DOHH2 (cell line): ENCODE measurements around the gene TMEM231.

Source experiments
- H3F3A ChIP-seq: fragments of 200-600 bp; sonication (generic), shearing (Covaris generic); 2 replicates; pipeline ENCODE4 v1.6.0; 2016; ENCODE audit warnings: antibody characterized with exemption, mild to moderate bottlenecking; ENCODE audit not compliant: control insufficient read depth, insufficient read depth
- H3K27ac ChIP-seq: fragments of 200-600 bp; sonication (generic); 2 replicates; pipeline ENCODE4 v1.5.1; 2014; ENCODE audit warnings: low read depth, mild to moderate bottlenecking, low read length, moderate library complexity
- H3K27me3 ChIP-seq: fragments of 200-600 bp; sonication (generic); 2 replicates; pipeline ENCODE4 v1.6.1; 2014; ENCODE audit warnings: mild to moderate bottlenecking, low read length, mixed read lengths; ENCODE audit not compliant: control insufficient read depth
- H3K36me3 ChIP-seq: fragments of 200-600 bp; sonication (generic); 2 replicates; pipeline ENCODE4 v1.6.1; 2014; ENCODE audit warnings: mild to moderate bottlenecking, low read length, moderate library complexity, mixed read lengths; ENCODE audit not compliant: control insufficient read depth
- H3K4me1 ChIP-seq: fragments of 200-600 bp; sonication (generic); 2 replicates; pipeline ENCODE4 v1.6.1; 2014; ENCODE audit warnings: mild to moderate bottlenecking, low read length, mixed read lengths; ENCODE audit not compliant: control insufficient read depth
- H3K4me2 ChIP-seq: fragments of 200-600 bp; sonication (generic); 2 replicates; pipeline ENCODE4 v1.6.0; 2014; ENCODE audit warnings: mild to moderate bottlenecking, low read length, moderate library complexity
- H3K4me3 ChIP-seq: fragments of 200-600 bp; sonication (generic); 2 replicates; pipeline ENCODE4 v1.5.1; 2014; ENCODE audit warnings: mild to moderate bottlenecking, low read length, mixed read lengths
- H3K79me2 ChIP-seq: fragments of 200-600 bp; sonication (generic); 2 replicates; pipeline ENCODE4 v1.6.1; 2014; ENCODE audit warnings: mild to moderate bottlenecking, low read length, mixed read lengths; ENCODE audit not compliant: control insufficient read depth
- H3K9me2 ChIP-seq: fragments of 200-600 bp; sonication (generic); replicated peaks from 2 replicates; pipeline ENCODE4 v1.6.1; 2014; ENCODE audit warnings: mild to moderate bottlenecking, low read length, mixed read lengths; ENCODE audit not compliant: control insufficient read depth
- H3K9me3 ChIP-seq: fragments of 200-600 bp; sonication (generic); 2 replicates; pipeline ENCODE4 v1.6.1; 2014; ENCODE audit warnings: antibody characterized with exemption, low read length, mixed read lengths; ENCODE audit not compliant: control insufficient read depth, insufficient read depth
- H4K20me1 ChIP-seq: fragments of 200-600 bp; sonication (generic); 2 replicates; pipeline ENCODE4 v1.6.0; 2014; ENCODE audit warnings: low read depth, mild to moderate bottlenecking, antibody characterized with exemption, low read length, moderate library complexity; ENCODE audit not compliant: control insufficient read depth, insufficient read depth
- CTCF ChIP-seq: fragments of 200-600 bp; sonication (generic); IDR thresholded peaks from one replicate; pipeline ENCODE4 v1.5.1; 2014; ENCODE audit warnings: antibody characterized with exemption, mild to moderate bottlenecking, low read depth, low read length; ENCODE audit not compliant: poor library complexity, severe bottlenecking
- EZH2phosphoT487 ChIP-seq: fragments of 200-600 bp; sonication (generic); IDR thresholded peaks from 2 replicates; pipeline ENCODE4 v1.6.1; 2017; ENCODE audit warnings: borderline replicate concordance, mild to moderate bottlenecking, antibody characterized with exemption, low read length, moderate library complexity, mixed read lengths

Gene TMEM231

GRCh38 chr16:75529959-75530358 lies 26.1 kb downstream of the TMEM231 start:
- no peak overlapping the region for H3K27ac ChIP-seq
- no peaks in the 10 kb centered on the region for H3K36me3 ChIP-seq
- no peak for TF ChIP-seq EZH2phosphoT487
- no peak for TF ChIP-seq CTCF
- H3K9me2 ChIP-seq = no peaks in the 10 kb centered on the region
- no peaks in the 10 kb centered on the region for H4K20me1 ChIP-seq
- H3K9me3 ChIP-seq = no peaks in the 10 kb centered on the region
- H3K79me2 ChIP-seq = no peaks in the 10 kb centered on the region
- no peak overlapping the region for H3K4me3 ChIP-seq
- H3K4me2 ChIP-seq = no peak overlapping the region
- no peaks in the 10 kb centered on the region for H3F3A ChIP-seq
- H3K27me3 ChIP-seq = no peaks in the 10 kb centered on the region
- H3K4me1 ChIP-seq = no peaks in the 10 kb centered on the region

- no peaks in the 10 kb centered on the region for H3K9me3 ChIP-seq
Measured at GRCh38 chr16:75529056-75529905, 26.8 kb downstream of the TMEM231 start.

GRCh38 chr16:75527825-75528299 lies 28.2 kb downstream of the TMEM231 start:
- Histone ChIP-seq H3K36me3 (no peaks in the 10 kb centered on the region), H3K4me3 (no peak overlapping the region), H3K4me2 (no peak overlapping the region), H3K9me3 (no peaks in the 10 kb centered on the region), H3K79me2 (no peaks in the 10 kb centered on the region), H4K20me1 (no peaks in the 10 kb centered on the region), H3K27me3 (no peaks in the 10 kb centered on the region), H3K4me1 (no peaks in the 10 kb centered on the region), H3K27ac (no peak overlapping the region), H3F3A (no peaks in the 10 kb centered on the region), H3K9me2 (no peaks in the 10 kb centered on the region)
- no peak for TF ChIP-seq EZH2phosphoT487
- TF ChIP-seq CTCF = no peak

More at GRCh38 chr16:75529056-75529905, 26.8 kb downstream of the TMEM231 start:
- H3K27ac ChIP-seq = no peak overlapping the region
- no peak overlapping the region for H3K4me3 ChIP-seq
- no peaks in the 10 kb centered on the region for H3K79me2 ChIP-seq
- H3K9me2 ChIP-seq = no peaks in the 10 kb centered on the region
- no peaks in the 10 kb centered on the region for H3K4me1 ChIP-seq
- TF ChIP-seq CTCF (no peak), EZH2phosphoT487 (no peak)
- no peak overlapping the region for H3K4me2 ChIP-seq
- no peaks in the 10 kb centered on the region for H4K20me1 ChIP-seq
- no peaks in the 10 kb centered on the region for H3K36me3 ChIP-seq
- no peaks in the 10 kb centered on the region for H3F3A ChIP-seq
- no peaks in the 10 kb centered on the region for H3K27me3 ChIP-seq
